ENCODE measurements around the gene PIK3R6.
"Not testable (repeated sequence)": the region's sequence is repeated elsewhere in the genome, so short reads cannot be mapped to it uniquely, and the experiment has no call there.

Gene PIK3R6

GRCh38 chr17:8823279-8823678 is 44.2 kb downstream of the PIK3R6 start:
- DNase-seq, result no peak

- no peak for DNase-seq
These were observed 45.0 kb downstream of the PIK3R6 start for GRCh38 chr17:8822401-8823035.

GRCh38 chr17:8821446-8822105 is 45.9 kb downstream of the PIK3R6 start:
- no peak for DNase-seq

- DNase-seq, result no peak
These were observed 47.0 kb downstream of the PIK3R6 start for GRCh38 chr17:8820311-8821010.

GRCh38 chr17:8818654-8819330 is 48.7 kb downstream of the PIK3R6 start:
- no peak for DNase-seq

GRCh38 chr17:8818047-8818446 is 49.4 kb downstream of the PIK3R6 start:
- no peak for DNase-seq

GRCh38 chr17:8806926-8807550 is 60.4 kb downstream of the PIK3R6 start:
- DNase-seq, result no peak

- no peak for DNase-seq
These were observed 61.1 kb downstream of the PIK3R6 start for GRCh38 chr17:8806253-8806925.

- not testable (repeated sequence) for DNase-seq
These were observed 62.1 kb downstream of the PIK3R6 start for GRCh38 chr17:8805396-8805795.

- DNase-seq, result no peak
These were observed 63.7 kb downstream of the PIK3R6 start for GRCh38 chr17:8803531-8804420.

- DNase-seq, result no peak
These were observed 66.2 kb downstream of the PIK3R6 start for GRCh38 chr17:8801135-8801840.

GRCh38 chr17:8800656-8801055 is 66.8 kb downstream of the PIK3R6 start:
- DNase-seq, result no peak

GRCh38 chr17:8799570-8800212 is 67.8 kb downstream of the PIK3R6 start:
- DNase-seq, result no peak

- no peak for DNase-seq
These were observed 68.5 kb downstream of the PIK3R6 start, which contains the start of gene MFSD6L for GRCh38 chr17:8798846-8799569. Gene MFSD6L (minus strand): TSS chr17:8799365. CDS start chr17:8799120, 245 bp downstream.

GRCh38 chr17:8798176-8798845 is 69.2 kb downstream of the PIK3R6 start:
- no peak for DNase-seq

GRCh38 chr17:8797621-8798175 is 69.8 kb downstream of the PIK3R6 start:
- no peak for DNase-seq

- DNase-seq, result no peak
These were observed 72.8 kb downstream of the PIK3R6 start for GRCh38 chr17:8794636-8795035.

- no peak for DNase-seq
These were observed 73.8 kb downstream of the PIK3R6 start for GRCh38 chr17:8793649-8794048.

Measured in NCI-H1436 treated with DMSO at 0.1 percent for 48 hours (cell line).